Activated naive CD8-positive, alpha-beta T cell treated with anti-CD3 and anti-CD28 coated beads, Interleukin-2, amount 10 ng/mL, durations not matched to agents 7 days and 5 days (primary cell): ENCODE results near the gene CAPZB. TPM values are rescaled to one million over a fixed set of nuclear protein-coding genes. Genes with fewer than 3 reads are reported as not detected.
A peak's percentile ranks its signal among the peaks of the same experiment; 100 is the strongest.

Source experiments
- ATAC-seq: fragments of 150-1000 bp; cut with Tn5 transposase; one replicate; pipeline ENCODE4 v1.10.0; 2021; ENCODE audit warnings: low read depth, moderate library complexity
- POLR2A ChIA-PET: fragments of 350-600 bp; sonication (Branson Sonifier 250); formaldehyde crosslinking; loops from one replicate; lab custom pipeline; 2021; ENCODE audit warnings: antibody characterized with exemption; lab: Charles Lee
- DNase-seq: peaks from one replicate; pipeline ENCODE4 v3.0.0; 2021
- H3K27ac Mint-ChIP-seq: one replicate; pipeline ENCODE4 v1.8.0; 2022; ENCODE audit warnings: mild to moderate bottlenecking, mixed read lengths
- H3K27me3 Mint-ChIP-seq: one replicate; pipeline ENCODE4 v1.8.0; 2022; ENCODE audit warnings: mild to moderate bottlenecking, moderate library complexity, mixed read lengths
- H3K36me3 Mint-ChIP-seq: one replicate; pipeline ENCODE4 v1.8.0; 2021; ENCODE audit warnings: mild to moderate bottlenecking, mixed read lengths
- H3K4me1 Mint-ChIP-seq: one replicate; pipeline ENCODE4 v1.8.0; 2021; ENCODE audit warnings: mixed read lengths
- H3K4me3 Mint-ChIP-seq: one replicate; pipeline ENCODE4 v1.8.0; 2022; ENCODE audit warnings: mild to moderate bottlenecking, moderate library complexity, mixed read lengths
- H3K9me3 Mint-ChIP-seq: one replicate; pipeline ENCODE4 v1.8.0; 2021; ENCODE audit warnings: mixed read lengths
- total RNA-seq, 2 experiments: library from RNA; stranded (reverse); gene quantifications; one replicate each; pipeline ENCODE4 v1.2.3, GENCODE V29; 2021

Gene CAPZB
- total RNA-seq, 2 experiments from 2014 or later, result 395 to 412 TPM

DNA sequence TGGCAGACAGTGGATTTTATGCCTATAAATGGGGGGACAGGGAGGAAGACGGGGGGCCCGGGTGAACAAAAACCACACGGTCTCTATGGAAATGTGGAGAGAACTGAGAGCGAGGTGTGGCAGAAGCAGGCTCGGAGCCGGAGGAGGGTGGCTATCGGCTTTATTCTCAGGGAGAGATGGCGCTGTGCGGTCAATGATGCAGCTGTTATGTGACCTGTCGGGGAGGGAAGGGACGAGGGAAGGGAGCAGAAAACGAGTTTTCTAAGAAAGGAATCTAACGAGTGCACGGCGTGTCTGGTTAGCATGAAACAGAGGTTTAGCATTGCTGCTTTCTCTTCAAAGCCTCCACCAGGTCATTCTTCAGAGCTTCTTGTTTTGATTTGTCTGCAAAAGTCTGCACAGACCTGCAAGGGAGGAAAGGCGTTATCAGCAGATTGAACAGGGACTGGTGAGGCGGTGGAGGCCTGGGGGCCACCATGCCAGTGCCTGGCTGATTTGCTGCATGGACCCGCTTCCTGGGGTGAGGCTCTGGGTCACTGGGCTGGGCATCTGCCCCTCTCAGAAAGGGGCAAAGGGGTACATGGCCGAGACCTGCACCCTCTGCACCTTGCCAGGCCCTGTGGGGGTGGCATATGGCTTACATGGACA is 146.0 kb downstream of the CAPZB start:
- H3K27ac Mint-ChIP-seq, result no peak overlapping the region
- ATAC-seq (no peak), DNase-seq (no peak)
- no peaks in the 10 kb centered on the region for H3K9me3 Mint-ChIP-seq
- no peak overlapping the region for H3K4me3 Mint-ChIP-seq
- POLR2A ChIA-PET, result no interaction called here
- H3K27me3 Mint-ChIP-seq, result no peaks in the 10 kb centered on the region
- peaks cover 2% of the 10 kb centered on the region for H3K4me1 Mint-ChIP-seq
- H3K36me3 Mint-ChIP-seq, result peaks cover 18% of the 10 kb centered on the region

DNA sequence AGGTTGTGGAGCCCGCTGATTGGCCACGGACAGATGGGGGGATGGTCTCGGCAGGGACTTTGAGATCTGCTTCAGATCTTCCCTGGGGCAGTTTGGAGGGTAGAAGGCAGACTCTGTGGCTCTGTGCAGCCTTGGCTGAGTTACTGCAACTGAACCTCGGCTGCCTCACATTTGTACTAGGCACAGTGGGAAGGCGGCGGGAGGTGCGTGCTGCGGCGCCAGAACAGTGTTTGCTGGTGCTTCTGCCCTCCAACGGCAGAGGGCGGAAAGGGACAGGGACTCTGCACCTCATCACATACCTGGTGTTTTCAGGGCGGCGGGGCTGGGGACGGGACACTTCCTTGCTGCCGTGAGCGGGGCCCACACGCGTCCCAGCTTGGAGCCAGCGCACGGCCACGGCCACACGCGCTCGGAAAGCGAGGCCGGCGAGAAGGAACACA is 147.0 kb downstream of the CAPZB start:
- no peaks in the 10 kb centered on the region for H3K9me3 Mint-ChIP-seq
- POLR2A ChIA-PET, result no interaction called here
- H3K36me3 Mint-ChIP-seq, result peaks cover 13% of the 10 kb centered on the region
- H3K4me3 Mint-ChIP-seq, result no peak overlapping the region
- DNase-seq, result no peak
- peaks cover 2% of the 10 kb centered on the region for H3K4me1 Mint-ChIP-seq
- no peak for ATAC-seq
- H3K27ac Mint-ChIP-seq, result no peak overlapping the region
- no peaks in the 10 kb centered on the region for H3K27me3 Mint-ChIP-seq

DNA sequence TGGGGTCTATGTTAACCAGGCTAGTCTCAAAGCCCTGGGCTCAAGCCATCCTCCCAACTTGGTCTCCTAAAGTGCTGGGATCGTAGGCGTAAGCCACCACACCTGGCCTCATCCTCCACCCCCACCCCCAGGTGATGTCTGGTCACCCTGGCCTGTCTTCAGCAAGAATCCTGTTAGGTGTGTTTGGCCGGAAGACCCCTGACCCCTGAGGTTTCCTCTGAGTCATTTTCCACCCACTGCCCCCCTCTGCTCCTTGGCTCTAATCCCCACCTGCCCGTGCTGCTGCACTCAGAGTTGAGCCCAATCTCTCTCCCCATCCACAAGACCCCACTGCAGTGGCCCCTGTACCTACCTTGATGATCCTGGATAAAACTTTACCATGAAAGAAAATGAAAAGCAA is 148.1 kb downstream of the CAPZB start:
- no peak for DNase-seq
- H3K9me3 Mint-ChIP-seq, result no peaks in the 10 kb centered on the region
- H3K27ac Mint-ChIP-seq, result peak overlapping the region; percentile 13
- H3K36me3 Mint-ChIP-seq, result peaks cover 11% of the 10 kb centered on the region
- POLR2A ChIA-PET, result no interaction called here
- H3K4me3 Mint-ChIP-seq, result no peak overlapping the region
- no peak for ATAC-seq
- no peaks in the 10 kb centered on the region for H3K27me3 Mint-ChIP-seq
- H3K4me1 Mint-ChIP-seq, result peaks cover 2% of the 10 kb centered on the region

DNA sequence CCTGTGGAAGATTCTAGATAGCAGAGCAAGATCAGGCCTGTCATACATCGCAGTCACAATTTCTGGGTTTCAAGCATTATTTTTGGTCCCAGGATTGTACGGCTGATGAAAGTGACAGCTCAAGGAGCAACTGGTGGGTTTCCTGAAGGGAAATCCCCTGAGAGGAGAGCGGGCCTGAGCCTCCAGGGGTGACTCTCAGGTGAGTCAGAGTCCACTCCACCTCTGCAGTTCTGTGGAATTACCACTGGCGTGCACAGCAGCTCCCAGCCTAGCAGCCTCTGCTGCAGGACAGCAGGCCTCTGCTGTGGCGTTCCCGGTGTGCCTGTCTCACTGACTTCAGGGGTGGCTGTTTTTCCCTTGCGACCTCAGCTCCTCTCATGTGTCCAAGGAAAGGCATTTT is 148.8 kb downstream of the CAPZB start:
- Mint-ChIP-seq H3K36me3 (peaks cover 11% of the 10 kb centered on the region), H3K27ac (no peak overlapping the region), H3K4me1 (peaks cover 2% of the 10 kb centered on the region), H3K27me3 (no peaks in the 10 kb centered on the region), H3K9me3 (no peaks in the 10 kb centered on the region), H3K4me3 (no peak overlapping the region)
- DNase-seq, result no peak
- ATAC-seq, result no peak
- POLR2A ChIA-PET, result no interaction called here

DNA sequence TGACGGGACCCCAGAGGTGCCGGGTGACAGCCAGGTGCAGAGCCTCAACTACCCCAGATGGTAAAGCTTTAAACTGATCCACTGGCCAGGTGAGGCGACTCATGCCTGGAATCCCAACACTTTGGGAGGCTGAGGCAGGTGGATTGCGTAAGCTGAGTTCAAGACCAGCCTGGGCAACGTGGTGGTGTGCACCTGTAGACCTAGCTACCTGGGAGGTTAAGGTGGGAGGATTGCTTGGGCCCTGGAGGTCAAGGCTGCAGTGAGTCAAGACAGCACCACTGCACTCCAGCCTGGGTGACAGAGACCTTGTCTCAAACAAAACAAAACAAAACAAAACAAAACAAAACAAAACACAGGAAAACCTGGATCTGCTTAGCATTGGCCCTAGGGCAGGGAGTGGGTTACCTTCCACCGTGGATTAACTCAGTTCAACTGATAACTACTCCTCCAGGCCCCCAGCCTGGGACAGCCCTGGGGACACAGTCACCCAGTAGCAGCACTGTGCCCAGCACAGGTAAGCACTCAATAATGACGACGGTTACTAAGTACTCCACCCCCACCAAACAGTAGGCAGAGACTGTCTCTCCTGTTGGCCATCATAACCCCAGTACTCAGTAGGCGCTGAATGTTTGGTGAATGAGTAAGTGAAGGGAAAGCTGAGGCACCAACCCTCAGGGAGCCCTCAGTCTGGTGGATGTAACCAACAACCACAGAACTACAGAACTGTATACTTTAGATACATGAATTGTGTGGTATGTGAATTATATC is 151.6 kb downstream of the CAPZB start:
- ATAC-seq, result no peak
- POLR2A ChIA-PET, result no interaction called here
- no peak overlapping the region for H3K4me3 Mint-ChIP-seq
- peaks cover 3% of the 10 kb centered on the region for H3K36me3 Mint-ChIP-seq
- no peaks in the 10 kb centered on the region for H3K27me3 Mint-ChIP-seq
- no peaks in the 10 kb centered on the region for H3K9me3 Mint-ChIP-seq
- H3K27ac Mint-ChIP-seq, result no peak overlapping the region
- no peaks in the 10 kb centered on the region for H3K4me1 Mint-ChIP-seq
- no peak for DNase-seq

DNA sequence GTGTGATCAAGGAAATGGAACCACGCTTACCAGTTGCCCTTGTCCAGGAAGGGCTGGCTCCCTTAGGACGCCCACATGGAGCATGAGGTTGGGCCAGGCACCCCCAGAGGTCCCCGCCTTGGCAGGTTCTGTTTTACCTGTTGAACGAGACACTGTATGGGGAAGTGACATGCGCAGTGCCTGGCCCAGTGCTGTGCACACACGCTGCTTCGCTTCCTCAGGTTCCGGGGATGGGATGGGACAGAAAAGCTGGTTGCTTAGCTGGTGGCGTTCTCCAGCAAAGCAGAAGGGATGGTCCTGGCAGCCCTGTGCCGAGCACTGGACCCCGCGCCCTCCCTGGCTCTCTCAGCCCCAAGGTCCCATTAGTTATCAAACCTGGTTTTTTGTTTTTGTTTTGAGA is 152.5 kb downstream of the CAPZB start:
- ATAC-seq, result no peak
- no peak overlapping the region for H3K27ac Mint-ChIP-seq
- no peaks in the 10 kb centered on the region for H3K9me3 Mint-ChIP-seq
- H3K27me3 Mint-ChIP-seq, result no peaks in the 10 kb centered on the region
- H3K4me3 Mint-ChIP-seq, result no peak overlapping the region
- no peak for DNase-seq
- POLR2A ChIA-PET, result no interaction called here
- H3K4me1 Mint-ChIP-seq, result no peaks in the 10 kb centered on the region
- H3K36me3 Mint-ChIP-seq, result peaks cover 3% of the 10 kb centered on the region

DNA sequence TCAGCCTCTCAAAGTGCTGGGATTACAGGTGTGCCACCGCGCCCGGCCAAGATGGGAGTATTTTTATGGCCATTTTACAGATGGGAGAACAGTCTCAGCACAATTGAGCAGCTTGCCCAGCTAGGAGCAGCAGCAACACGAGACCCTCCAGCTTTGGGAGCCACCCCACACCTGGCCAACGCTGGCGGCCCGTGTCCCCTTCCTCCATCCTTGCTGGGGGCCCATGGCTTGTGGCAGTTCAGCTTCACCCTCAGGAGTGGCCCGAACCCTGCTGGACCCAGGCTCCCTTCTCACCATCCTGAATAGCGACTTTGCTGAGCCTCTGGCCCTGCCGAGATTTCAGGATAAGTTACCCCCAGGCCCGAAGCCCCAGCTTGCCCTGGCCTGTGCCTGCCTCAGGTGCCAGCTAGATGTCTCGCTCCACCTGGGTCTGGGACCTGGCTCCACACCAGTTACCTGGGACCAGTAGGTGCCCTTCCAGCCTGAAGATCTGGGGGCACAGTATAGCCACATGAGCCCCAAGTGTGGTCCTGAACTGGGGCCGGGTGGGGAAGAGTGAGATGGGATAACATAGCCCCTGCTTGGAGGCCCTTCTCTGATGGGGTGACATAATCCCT is 154.0 kb downstream of the CAPZB start:
- no peaks in the 10 kb centered on the region for H3K36me3 Mint-ChIP-seq
- POLR2A ChIA-PET, result no interaction called here
- no peaks in the 10 kb centered on the region for H3K4me1 Mint-ChIP-seq
- H3K4me3 Mint-ChIP-seq, result no peak overlapping the region
- no peaks in the 10 kb centered on the region for H3K27me3 Mint-ChIP-seq
- no peak for DNase-seq
- ATAC-seq, result peak; percentile 12
- H3K27ac Mint-ChIP-seq, result no peak overlapping the region
- no peaks in the 10 kb centered on the region for H3K9me3 Mint-ChIP-seq

DNA sequence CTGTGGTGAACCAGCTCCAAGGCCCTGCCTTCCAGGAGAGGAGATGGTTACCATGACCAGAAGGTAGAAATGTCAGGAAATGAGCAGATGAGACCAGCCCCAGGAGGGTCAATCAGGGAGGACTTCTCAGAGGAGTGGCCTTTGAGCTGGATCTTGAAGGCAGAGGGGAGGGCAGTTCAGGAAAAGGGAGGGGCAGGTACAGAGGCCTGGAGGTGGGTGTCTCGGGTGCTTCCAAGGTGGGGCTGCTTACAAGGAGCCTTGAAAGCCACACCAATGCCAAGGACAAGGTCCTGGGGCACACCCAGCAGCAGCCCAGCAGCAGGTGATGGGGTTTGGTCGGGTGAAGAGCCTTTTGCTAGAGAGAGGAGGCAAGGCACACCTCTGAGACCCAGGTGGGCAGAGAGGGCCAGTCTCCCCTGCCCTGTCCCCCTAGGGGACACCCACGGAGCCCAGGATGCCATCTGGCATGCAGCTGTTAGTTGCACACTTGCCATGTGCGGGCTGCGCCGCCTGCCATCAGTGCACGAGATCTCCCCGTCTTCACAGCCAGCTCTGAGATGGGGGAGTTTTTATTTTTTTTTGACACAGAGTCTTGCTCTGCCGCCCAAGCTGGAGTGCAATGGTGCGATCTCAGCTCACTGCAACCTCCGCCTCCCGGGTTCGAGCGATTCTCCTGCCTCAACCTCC is 154.7 kb downstream of the CAPZB start:
- ATAC-seq, result no peak
- Mint-ChIP-seq H3K4me1 (no peaks in the 10 kb centered on the region), H3K36me3 (no peaks in the 10 kb centered on the region), H3K9me3 (no peaks in the 10 kb centered on the region), H3K27ac (no peak overlapping the region), H3K27me3 (no peaks in the 10 kb centered on the region), H3K4me3 (no peak overlapping the region)
- no peak for DNase-seq
- POLR2A ChIA-PET, result interaction anchor here (0.6 to 1.0 kb wide), 2 partner anchors 15 to 18 kb away, joined by 3 read pairs; partner anchors contain the start of genes AKR7A2 and SLC66A1

DNA sequence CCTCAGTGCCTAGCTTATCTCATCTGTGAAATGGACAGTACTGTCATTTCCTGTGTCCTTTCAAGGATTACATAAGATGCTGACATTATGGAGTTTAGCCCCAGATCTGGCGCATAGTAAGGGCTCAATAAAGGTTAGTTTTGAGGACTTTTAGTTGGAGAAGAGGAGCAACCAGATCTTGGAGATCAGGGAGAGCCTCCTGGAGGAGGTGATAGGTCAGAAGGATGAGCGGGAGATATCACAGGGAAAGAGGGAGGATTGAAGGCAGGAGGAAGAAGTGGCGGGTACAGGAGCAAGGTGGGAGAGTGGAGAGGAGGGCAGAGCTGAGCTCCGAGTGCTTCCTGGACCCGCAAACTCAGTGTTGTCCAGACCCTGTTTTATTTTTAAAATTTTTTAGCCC is 155.7 kb downstream of the CAPZB start:
- DNase-seq (no peak), ATAC-seq (no peak)
- Mint-ChIP-seq H3K9me3 (no peaks in the 10 kb centered on the region), H3K4me1 (no peaks in the 10 kb centered on the region), H3K27me3 (no peaks in the 10 kb centered on the region), H3K27ac (peak overlapping the region; percentile 42), H3K4me3 (no peak overlapping the region), H3K36me3 (no peaks in the 10 kb centered on the region)
- POLR2A ChIA-PET, result interaction anchor here (0.6 to 1.0 kb wide), 2 partner anchors 16 to 17 kb away, joined by 3 read pairs; partner anchors contain the start of genes AKR7A2 and SLC66A1

DNA sequence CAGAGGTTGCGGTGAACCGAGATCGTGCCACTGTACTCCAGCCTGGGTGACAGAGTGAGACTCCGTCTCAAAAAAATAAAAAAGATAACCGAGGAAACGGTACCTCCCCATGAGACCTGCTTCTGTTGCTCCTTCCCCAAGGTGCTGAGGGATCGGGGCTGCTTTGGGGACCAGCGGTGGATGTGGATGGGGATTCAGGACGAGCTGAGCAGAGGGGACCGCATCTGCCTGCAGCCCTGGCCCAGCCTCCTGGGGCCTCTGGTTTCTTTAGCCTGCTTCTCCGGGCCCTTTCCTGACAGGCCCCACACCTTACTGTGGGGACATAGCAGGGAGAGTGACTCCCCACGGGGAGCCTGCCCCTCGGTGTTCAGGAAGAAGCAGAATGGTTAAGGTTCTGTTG is 156.2 kb downstream of the CAPZB start:
- Mint-ChIP-seq H3K9me3 (no peaks in the 10 kb centered on the region), H3K27ac (no peak overlapping the region), H3K4me3 (no peak overlapping the region), H3K27me3 (no peaks in the 10 kb centered on the region), H3K4me1 (no peaks in the 10 kb centered on the region), H3K36me3 (no peaks in the 10 kb centered on the region)
- POLR2A ChIA-PET, result no interaction called here
- ATAC-seq (no peak), DNase-seq (no peak)

DNA sequence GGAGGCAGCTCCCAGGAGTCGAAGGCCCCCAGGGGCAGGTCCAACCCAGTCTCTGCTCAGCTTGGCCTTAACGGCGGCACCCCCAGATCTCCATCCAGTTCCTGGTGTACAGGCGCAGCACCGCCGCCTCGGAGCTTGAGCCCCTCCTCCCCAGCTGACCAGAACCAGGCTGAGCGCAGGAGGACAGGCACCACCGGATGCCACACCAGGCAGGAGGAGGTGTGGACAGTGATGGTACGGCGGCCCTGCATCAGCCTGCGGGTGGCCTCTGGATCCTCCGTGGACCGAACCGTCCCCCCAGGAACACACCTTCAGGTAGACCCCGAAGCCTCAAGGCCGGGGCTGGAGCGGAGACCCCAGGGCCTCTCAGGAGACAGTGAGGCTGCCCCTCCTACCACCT is 156.9 kb downstream of the CAPZB start:
- POLR2A ChIA-PET, result no interaction called here
- DNase-seq, result no peak
- no peak overlapping the region for H3K4me3 Mint-ChIP-seq
- H3K9me3 Mint-ChIP-seq, result no peaks in the 10 kb centered on the region
- ATAC-seq, result no peak
- no peaks in the 10 kb centered on the region for H3K36me3 Mint-ChIP-seq
- no peak overlapping the region for H3K27ac Mint-ChIP-seq
- no peaks in the 10 kb centered on the region for H3K4me1 Mint-ChIP-seq
- H3K27me3 Mint-ChIP-seq, result no peaks in the 10 kb centered on the region

DNA sequence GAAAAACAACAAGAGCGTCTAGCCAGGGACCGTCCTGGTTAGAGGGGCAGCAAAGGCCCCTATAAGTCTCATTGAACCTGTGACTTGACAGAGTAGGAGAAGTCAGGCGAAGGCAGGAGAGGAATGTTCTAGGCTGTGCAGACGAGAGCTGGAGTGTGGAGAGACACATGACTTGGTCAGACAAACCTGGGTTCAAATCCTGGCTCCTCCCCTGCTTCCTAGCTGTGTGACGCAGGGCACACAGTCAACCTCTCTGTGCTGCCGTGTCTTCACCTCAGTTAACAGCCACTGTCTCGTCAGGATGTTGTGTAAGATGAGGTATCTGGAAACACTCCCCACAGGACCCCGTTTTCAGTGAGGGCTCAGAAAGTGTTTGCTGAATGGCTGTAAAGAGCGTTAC is 157.6 kb downstream of the CAPZB start:
- H3K4me3 Mint-ChIP-seq, result no peak overlapping the region
- H3K27ac Mint-ChIP-seq, result no peak overlapping the region
- ATAC-seq (no peak), DNase-seq (no peak)
- POLR2A ChIA-PET, result no interaction called here
- no peaks in the 10 kb centered on the region for H3K4me1 Mint-ChIP-seq
- H3K27me3 Mint-ChIP-seq, result no peaks in the 10 kb centered on the region
- H3K36me3 Mint-ChIP-seq, result no peaks in the 10 kb centered on the region
- no peaks in the 10 kb centered on the region for H3K9me3 Mint-ChIP-seq

DNA sequence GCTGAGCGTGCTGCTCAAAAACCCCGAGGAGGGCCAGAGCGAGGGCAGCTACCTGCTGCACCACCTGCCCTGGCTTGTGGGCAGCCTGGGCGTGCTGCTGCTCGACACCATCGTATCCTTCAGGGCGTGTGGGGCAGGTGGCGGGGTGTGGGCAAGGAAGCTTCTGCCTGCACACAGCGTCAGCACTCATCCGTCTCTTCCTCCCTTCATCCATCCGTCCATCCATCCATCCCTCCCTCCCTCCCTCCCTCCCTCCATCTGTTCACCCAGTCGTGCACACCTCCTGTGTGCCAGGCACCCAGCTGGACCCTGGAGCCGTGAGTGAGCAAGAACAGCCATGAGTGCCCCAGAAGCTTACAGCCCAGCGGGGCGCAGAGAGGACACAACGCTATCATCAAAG is 158.0 kb downstream of the CAPZB start:
- Mint-ChIP-seq H3K4me1 (no peaks in the 10 kb centered on the region), H3K4me3 (no peak overlapping the region), H3K27ac (no peak overlapping the region), H3K27me3 (no peaks in the 10 kb centered on the region), H3K36me3 (no peaks in the 10 kb centered on the region), H3K9me3 (no peaks in the 10 kb centered on the region)
- no peak for ATAC-seq
- DNase-seq, result no peak
- POLR2A ChIA-PET, result no interaction called here
